ENCODE results near the gene AUP1.

DNA sequence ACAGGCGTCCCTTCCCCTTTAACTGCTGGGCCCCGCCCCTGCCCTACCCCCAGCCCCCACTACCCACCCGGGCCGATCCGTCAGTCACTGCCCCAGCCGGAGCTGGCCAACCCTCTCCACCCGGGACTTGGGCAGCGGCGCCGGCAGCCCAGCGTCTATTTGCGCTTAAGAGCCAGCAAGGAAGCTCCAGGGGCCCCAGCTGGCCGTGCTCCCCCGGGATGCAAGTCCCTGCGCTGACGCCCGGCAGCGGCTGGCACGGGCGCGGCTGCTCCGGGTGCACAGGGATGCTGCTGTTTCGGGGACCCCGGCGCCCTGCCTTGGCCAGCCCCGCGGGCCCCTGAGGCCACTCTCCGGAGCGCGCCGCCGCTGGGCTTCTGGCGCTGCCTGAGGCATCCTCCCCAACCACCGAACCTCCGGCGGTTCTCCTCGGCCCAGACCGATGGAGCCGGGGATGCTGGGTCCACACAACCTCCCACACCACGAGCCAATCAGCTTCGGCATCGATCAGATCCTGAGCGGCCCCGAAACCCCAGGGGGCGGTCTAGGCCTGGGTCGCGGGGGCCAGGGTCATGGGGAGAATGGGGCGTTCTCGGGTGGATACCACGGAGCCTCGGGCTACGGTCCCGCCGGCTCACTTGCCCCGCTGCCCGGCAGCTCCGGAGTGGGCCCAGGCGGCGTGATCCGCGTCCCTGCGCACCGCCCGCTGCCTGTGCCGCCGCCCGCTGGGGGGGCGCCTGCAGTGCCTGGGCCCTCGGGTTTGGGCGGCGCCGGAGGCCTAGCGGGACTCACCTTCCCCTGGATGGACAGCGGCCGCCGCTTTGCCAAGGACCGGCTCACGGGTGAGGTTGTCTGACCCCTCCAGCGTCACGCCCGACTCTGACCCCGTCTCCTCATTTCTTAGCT lies 14.9 kb downstream of the AUP1 start, which contains the start of gene TLX2:
- TF ChIP-seq, protein P1, sequence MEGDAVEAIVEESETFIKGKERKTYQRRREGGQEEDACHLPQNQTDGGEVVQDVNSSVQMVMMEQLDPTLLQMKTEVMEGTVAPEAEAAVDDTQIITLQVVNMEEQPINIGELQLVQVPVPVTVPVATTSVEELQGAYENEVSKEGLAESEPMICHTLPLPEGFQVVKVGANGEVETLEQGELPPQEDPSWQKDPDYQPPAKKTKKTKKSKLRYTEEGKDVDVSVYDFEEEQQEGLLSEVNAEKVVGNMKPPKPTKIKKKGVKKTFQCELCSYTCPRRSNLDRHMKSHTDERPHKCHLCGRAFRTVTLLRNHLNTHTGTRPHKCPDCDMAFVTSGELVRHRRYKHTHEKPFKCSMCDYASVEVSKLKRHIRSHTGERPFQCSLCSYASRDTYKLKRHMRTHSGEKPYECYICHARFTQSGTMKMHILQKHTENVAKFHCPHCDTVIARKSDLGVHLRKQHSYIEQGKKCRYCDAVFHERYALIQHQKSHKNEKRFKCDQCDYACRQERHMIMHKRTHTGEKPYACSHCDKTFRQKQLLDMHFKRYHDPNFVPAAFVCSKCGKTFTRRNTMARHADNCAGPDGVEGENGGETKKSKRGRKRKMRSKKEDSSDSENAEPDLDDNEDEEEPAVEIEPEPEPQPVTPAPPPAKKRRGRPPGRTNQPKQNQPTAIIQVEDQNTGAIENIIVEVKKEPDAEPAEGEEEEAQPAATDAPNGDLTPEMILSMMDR (IDR thresholded peaks at IDR 0.05), result no peak
- TF ChIP-seq POLR2AphosphoS5 (IDR thresholded peaks at IDR 0.05) (no peak), POLR2A (IDR thresholded peaks at IDR 0.05) (no peak)
